T-cell (primary cell): ENCODE measurements around the gene DDX39B. TPM values are rescaled to one million over a fixed set of nuclear protein-coding genes. Genes with fewer than 3 reads are reported as not detected.
"Not testable (repeated sequence)": the region's sequence is repeated elsewhere in the genome, so short reads cannot be mapped to it uniquely, and the experiment has no call there.

Experiments
- ATAC-seq, 4 experiments: fragments of 200-7000 bp in 3 of 4; fragments of 150-1000 bp in 1 of 4; cut with Tn5 transposase; replicated peaks in 1 of 4; 1 replicate in 3 of 4; 2 replicates in 1 of 4; pipeline ENCODE4 v1.10.0; 2021; ENCODE audit warnings: moderate library complexity in 3 of 4, mild to moderate bottlenecking in 2 of 4, moderate number of reproducible peaks in 1 of 4
- CTCF ChIA-PET, 2 donors: fragments of 300-600 bp; sonication (Branson Sonifier 250); formaldehyde crosslinking; loops; one replicate each; lab custom pipeline; 2022; ENCODE audit warnings: antibody characterized with exemption in 2 of 2; lab: Charles Lee
- POLR2A ChIA-PET, 2 donors: fragments of 300-600 bp; sonication (Branson Sonifier 250); formaldehyde crosslinking; loops; one replicate each; lab custom pipeline; 2022; ENCODE audit warnings: antibody characterized with exemption in 2 of 2; lab: Charles Lee
- DNase-seq, 35 experiments: peaks; one replicate each; pipeline versions ENCODE4 v3.0.0 to v3.0.0-alpha.2; 2013 to 2023
- H3K27ac ChIP-seq: one replicate; pipeline ENCODE4 v1.5.1; 2013; ENCODE audit warnings: low read length
- H3K27me3 ChIP-seq, 2 experiments: replicated peaks in 1 of 2; 1 replicate in 1 of 2; 2 replicates in 1 of 2; pipeline versions ENCODE4 v1.6.1 to v1.7.0; 2013; ENCODE audit warnings: low read length in 1 of 2, mixed read lengths in 1 of 2; ENCODE audit not compliant: control insufficient read depth in 2 of 2, insufficient read depth in 2 of 2; ENCODE audit errors: extremely low read depth in 1 of 2
- H3K36me3 ChIP-seq, 2 donors: 1 replicate in 1 of 2; 2 replicates in 1 of 2; pipeline versions ENCODE4 v1.6.1 to v1.7.0; 2013; ENCODE audit warnings: low read length in 1 of 2; ENCODE audit not compliant: control insufficient read depth in 2 of 2, insufficient read depth in 1 of 2; ENCODE audit errors: extremely low read depth in 1 of 2
- H3K4me1 ChIP-seq, 2 experiments: 1 replicate in 1 of 2; 2 replicates in 1 of 2; pipeline versions ENCODE4 v1.6.1 to v1.7.0; 2013; ENCODE audit warnings: low read length in 2 of 2, mixed read lengths in 1 of 2; ENCODE audit not compliant: insufficient read depth in 2 of 2, control insufficient read depth in 1 of 2; ENCODE audit errors: extremely low read depth in 1 of 2
- H3K4me3 ChIP-seq, 2 donors: 1 replicate in 1 of 2; 2 replicates in 1 of 2; pipeline versions ENCODE4 v1.5.1 to v1.7.0; 2013; ENCODE audit warnings: mild to moderate bottlenecking in 2 of 2, low read length in 1 of 2, moderate library complexity in 1 of 2; ENCODE audit not compliant: control insufficient read depth in 1 of 2; ENCODE audit errors: extremely low read depth in 1 of 2
- H3K9me3 ChIP-seq: 2 replicates; pipeline ENCODE4 v1.7.0; 2013
- H3K27ac Mint-ChIP-seq, 2 donors: one replicate each; pipeline ENCODE4 v1.8.0; 2020 to 2021; ENCODE audit warnings: mild to moderate bottlenecking in 2 of 2, mixed read lengths in 2 of 2
- H3K27me3 Mint-ChIP-seq, 2 donors: one replicate each; pipeline ENCODE4 v1.8.0; 2021 to 2022; ENCODE audit warnings: mixed read lengths in 2 of 2
- H3K36me3 Mint-ChIP-seq: one replicate; pipeline ENCODE4 v1.8.0; 2021; ENCODE audit warnings: mixed read lengths
- H3K4me1 Mint-ChIP-seq, 3 donors: one replicate each; pipeline ENCODE4 v1.8.0; 2020 to 2022; ENCODE audit warnings: mixed read lengths in 3 of 3, mild to moderate bottlenecking in 1 of 3
- H3K4me3 Mint-ChIP-seq, 3 donors: one replicate each; pipeline ENCODE4 v1.8.0; 2020 to 2022; ENCODE audit warnings: mild to moderate bottlenecking in 3 of 3, mixed read lengths in 3 of 3, moderate library complexity in 3 of 3
- H3K9me3 Mint-ChIP-seq, 3 donors: one replicate each; pipeline ENCODE4 v1.8.0; 2020 to 2022; ENCODE audit warnings: mixed read lengths in 3 of 3
- WGBS: methylation state at CpG from one replicate; pipeline ENCODE4 v1.1.5; 2013; ENCODE audit warnings: missing lambda C conversion rate; ENCODE audit not compliant: insufficient coverage; 5-methylcytosine and 5-hydroxymethylcytosine counted together
- total RNA-seq, 35 experiments: library from RNA in 6 of 35; stranded (reverse) in 6 of 35; fragments of 120-200 nt in 1 of 35; gene quantifications; one replicate each; pipeline versions ENCODE4 v1.2.1 to v1.2.4 and lab custom pipeline; 2013 to 2026

The DDX39B gene
- 100 to 1,000 TPM; 507 to 669 (median 631) TPM for total RNA-seq
- 352 TPM for total RNA-seq (2013)
- 67.1 to 360 (median 182) reads per million in 29 experiments for total RNA-seq (lab: John Stamatoyannopoulos, UW)

GRCh38 chr6:31541658-31542521, at the start of gene DDX39B:
TSS of gene DDX39B (minus strand) at chr6:31542003. CDS start at chr6:31540532, 1,471 bp downstream.
- ATAC-seq (peak; percentile 80 to 81 (median 80)), DNase-seq (peak; percentile 84 to 97 (median 93))
- H3K9me3 ChIP-seq: no peaks in the 10 kb centered on the region
- ChIA-PET POLR2A (interaction anchor here (0.6 to 1.2 kb wide), 18 partner anchors 9 to 1296 kb away, joined by 3 to 6 read pairs (median 3); partner anchors contain the start of genes BAG6 (in 1 of the 2) and MICB (in 1 of the 2)), CTCF (interaction anchor here (0.6 to 6.2 kb wide), 15 partner anchors 9 to 825 kb away, joined by 3 to 40 read pairs (median 3); partner anchors contain the start of genes BAG6 (in 1 of the 2), LTA (in 1 of the 2), MDC1 (in 1 of the 2) and MICB (in 1 of the 2))
- peak within 1 kb of the TSS; percentile 96 to 99 (median 97) for H3K4me3 Mint-ChIP-seq
- H3K4me1 Mint-ChIP-seq: peaks cover 53 to 68% (median 54%) of the 10 kb centered on the region in 3 donors
- H3K36me3 ChIP-seq: peaks cover 9 to 35% of the 10 kb centered on the region in 2 donors
- H3K4me3 ChIP-seq: peak within 1 kb of the TSS; percentile 87 to 99
- H3K27me3 ChIP-seq: no peaks in the 10 kb centered on the region
- H3K9me3 Mint-ChIP-seq: no peaks in the 10 kb centered on the region
- peak within 1 kb of the TSS; percentile 99 for H3K27ac ChIP-seq
- H3K27me3 Mint-ChIP-seq: no peaks in the 10 kb centered on the region
- H3K36me3 Mint-ChIP-seq: peaks cover 31% of the 10 kb centered on the region
- 0% methylated on average over 35 of the region's 43 CpGs for WGBS
- peak within 1 kb of the TSS; percentile 99 for H3K27ac Mint-ChIP-seq
- H3K4me1 ChIP-seq: peaks cover 28 to 46% of the 10 kb centered on the region in 2 experiments

GRCh38 chr6:31590691-31591090, 48.9 kb upstream of the DDX39B start:
- H3K9me3 Mint-ChIP-seq, H3K4me3 Mint-ChIP-seq, DNase-seq, H3K27me3 ChIP-seq, H3K9me3 ChIP-seq, H3K27ac ChIP-seq, H3K36me3 Mint-ChIP-seq, H3K4me3 ChIP-seq, H3K27me3 Mint-ChIP-seq, H3K36me3 ChIP-seq, ATAC-seq, POLR2A ChIA-PET: not testable (repeated sequence)
- Mint-ChIP-seq H3K4me1 (peaks cover 62 to 80% (median 73%) of the 10 kb centered on the region in 3 donors), H3K27ac (peak overlapping the region; percentile 91 to 93)
- CTCF ChIA-PET: interaction anchor here in 1 of 2 donors (0.7 kb wide), 1 partner anchor 409 kb away, joined by 3 read pairs; no protein-coding TSS in a partner anchor
- 75% methylated on average over 5 of the region's 5 CpGs for whole genome bisulfite sequencing
- peaks cover 42 to 78% of the 10 kb centered on the region in 2 experiments for H3K4me1 ChIP-seq

- H3K4me3 ChIP-seq: peak overlapping the region in 1 of 2 donors; percentile 1
- no peaks in the 10 kb centered on the region for H3K9me3 ChIP-seq
- 88% methylated on average over 3 of the region's 9 CpGs for WGBS
These were observed 47.3 kb upstream of the DDX39B start for GRCh38 chr6:31588871-31589650.

GRCh38 chr6:31587791-31588777, 46.3 kb upstream of the DDX39B start:
- Histone ChIP-seq H3K36me3 (no peaks in the 10 kb centered on the region), H3K9me3 (no peaks in the 10 kb centered on the region), H3K27ac (peak overlapping the region; percentile 86), H3K27me3 (no peaks in the 10 kb centered on the region), H3K4me3 (no peak overlapping the region), H3K4me1 (peaks cover 55 to 80% of the 10 kb centered on the region in 2 experiments)
- POLR2A ChIA-PET: interaction anchor here (0.6 to 1.3 kb wide), 4 partner anchors 12 to 237 kb away, joined by 3 to 4 read pairs (median 3); partner anchors contain the start of gene TNF (in 1 of the 2)
- ATAC-seq (no peak), DNase-seq (no peak)
- CTCF ChIA-PET: interaction anchor here (1.1 to 3.0 kb wide), 6 partner anchors 10 to 37 kb away, joined by 3 to 13 read pairs (median 5); partner anchors contain the start of gene TNF (in 1 of the 2)
- H3K4me1 Mint-ChIP-seq: peaks cover 67 to 89% (median 83%) of the 10 kb centered on the region in 3 donors
- no peaks in the 10 kb centered on the region for H3K27me3 Mint-ChIP-seq
- no peaks in the 10 kb centered on the region for H3K36me3 Mint-ChIP-seq
- H3K4me3 Mint-ChIP-seq: peak overlapping the region; percentile 47 to 97 (median 60)
- WGBS: 28% methylated on average over 10 of the region's 12 CpGs
- no peaks in the 10 kb centered on the region for H3K9me3 Mint-ChIP-seq
- peak overlapping the region; percentile 94 to 98 for H3K27ac Mint-ChIP-seq

More at GRCh38 chr6:31588871-31589650, 47.3 kb upstream of the DDX39B start:
- no peaks in the 10 kb centered on the region for H3K36me3 ChIP-seq
- Mint-ChIP-seq H3K27ac (peak overlapping the region; percentile 90 to 92), H3K4me3 (no peak overlapping the region), H3K36me3 (no peaks in the 10 kb centered on the region), H3K27me3 (no peaks in the 10 kb centered on the region), H3K4me1 (peaks cover 70 to 89% (median 80%) of the 10 kb centered on the region in 3 donors), H3K9me3 (no peaks in the 10 kb centered on the region)
- ChIA-PET POLR2A (interaction anchor here in 1 of 2 donors (0.8 kb wide), 1 partner anchor 14 kb away, joined by 3 read pairs; the partner anchor contains the start of gene TNF), CTCF (interaction anchor here in 1 of 2 donors (3.0 kb wide), 1 partner anchor 9 kb away, joined by 13 read pairs; no protein-coding TSS in a partner anchor)
- DNase-seq (no peak), ATAC-seq (no peak)
- H3K27ac ChIP-seq: peak overlapping the region; percentile 86
- H3K4me1 ChIP-seq: peaks cover 54 to 80% of the 10 kb centered on the region in 2 experiments
- H3K27me3 ChIP-seq: no peaks in the 10 kb centered on the region

- Histone ChIP-seq H3K4me1 (peaks cover 47 to 82% of the 10 kb centered on the region in 2 experiments), H3K36me3 (no peaks in the 10 kb centered on the region), H3K27me3 (no peaks in the 10 kb centered on the region), H3K9me3 (no peaks in the 10 kb centered on the region), H3K4me3 (peak overlapping the region; percentile 22 to 36), H3K27ac (peak overlapping the region; percentile 86)
- Mint-ChIP-seq H3K4me1 (peaks cover 67 to 86% (median 79%) of the 10 kb centered on the region in 3 donors), H3K4me3 (peak overlapping the region; percentile 44 to 97 (median 66)), H3K27me3 (no peaks in the 10 kb centered on the region), H3K36me3 (peaks cover 3% of the 10 kb centered on the region), H3K27ac (peak overlapping the region; percentile 94 to 98), H3K9me3 (no peaks in the 10 kb centered on the region)
- DNase-seq (peak in 15 of 35 experiments; percentile 22 to 57 (median 36)), ATAC-seq (peak; percentile 35 to 44 (median 40))
- 32% methylated on average over 6 of the region's 9 CpGs for WGBS
- POLR2A ChIA-PET: interaction anchor here in 1 of 2 donors (0.6 kb wide), 1 partner anchor 1374 kb away, joined by 5 read pairs; no protein-coding TSS in a partner anchor
- CTCF ChIA-PET: interaction anchor here (0.5 to 8.3 kb wide), 9 partner anchors 9 to 212 kb away, joined by 3 to 167 read pairs (median 6); partner anchors contain the start of genes NCR3 (in 1 of the 2) and TNF (in 1 of the 2)
These were observed 44.9 kb upstream of the DDX39B start for GRCh38 chr6:31586599-31587281.
